Keratinocyte (primary cell): Measurements from ENCODE around the gene ESD.

Experiments
- EZH2 ChIP-seq: IDR thresholded peaks from one replicate; pipeline ENCODE4 v1.6.1; 2012; ENCODE audit warnings: inconsistent platforms, mild to moderate bottlenecking, low read length, moderate library complexity
- TF ChIP-seq, protein P1 (sequence below), 3 experiments: IDR thresholded peaks in 1 of 3; conservative IDR thresholded peaks in 1 of 3; optimal IDR thresholded peaks in 1 of 3; 2 replicates in 2 of 3; 3 replicates in 1 of 3; pipeline versions ENCODE3 to v1.5.1; 2011; ENCODE audit warnings: low read length in 3 of 3, mild to moderate bottlenecking in 3 of 3, moderate library complexity in 2 of 3, control low read depth in 1 of 3, inconsistent platforms in 1 of 3; ENCODE audit not compliant: insufficient read depth in 2 of 3; ENCODE audit errors: extremely low read depth in 1 of 3

DNA sequence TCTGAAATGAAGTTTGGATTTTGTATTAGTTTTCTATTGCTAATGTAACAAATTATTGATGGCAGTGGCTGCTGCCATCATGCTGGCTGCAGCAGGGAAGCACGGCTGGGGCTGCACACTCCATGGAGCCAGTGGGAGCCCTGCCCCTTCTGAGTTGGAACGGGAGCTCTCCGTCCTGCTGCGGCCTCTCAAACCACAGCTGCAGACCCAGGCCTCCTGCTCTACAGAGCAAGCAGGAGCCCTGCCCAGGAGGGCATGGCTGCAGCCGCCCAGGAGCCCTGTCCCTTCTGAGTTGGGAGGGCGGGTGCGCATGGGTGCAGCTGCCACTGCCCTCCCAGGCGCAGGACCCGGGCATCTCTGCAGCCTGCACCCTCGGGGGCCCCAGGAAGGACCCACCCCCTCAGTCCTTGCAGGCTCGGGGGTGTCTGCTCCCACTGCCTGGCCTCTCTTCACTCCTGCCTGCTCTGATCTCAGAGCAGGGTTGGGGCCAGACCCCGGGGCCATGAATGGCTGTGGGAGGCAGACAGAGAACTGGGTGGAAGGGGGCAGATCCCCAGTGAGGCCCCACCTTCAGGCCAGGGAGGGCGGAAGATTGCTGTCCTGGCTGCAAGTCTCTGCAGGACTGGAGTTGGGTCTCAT is 21.0 kb upstream of the ESD start:
- TF ChIP-seq, protein P1, sequence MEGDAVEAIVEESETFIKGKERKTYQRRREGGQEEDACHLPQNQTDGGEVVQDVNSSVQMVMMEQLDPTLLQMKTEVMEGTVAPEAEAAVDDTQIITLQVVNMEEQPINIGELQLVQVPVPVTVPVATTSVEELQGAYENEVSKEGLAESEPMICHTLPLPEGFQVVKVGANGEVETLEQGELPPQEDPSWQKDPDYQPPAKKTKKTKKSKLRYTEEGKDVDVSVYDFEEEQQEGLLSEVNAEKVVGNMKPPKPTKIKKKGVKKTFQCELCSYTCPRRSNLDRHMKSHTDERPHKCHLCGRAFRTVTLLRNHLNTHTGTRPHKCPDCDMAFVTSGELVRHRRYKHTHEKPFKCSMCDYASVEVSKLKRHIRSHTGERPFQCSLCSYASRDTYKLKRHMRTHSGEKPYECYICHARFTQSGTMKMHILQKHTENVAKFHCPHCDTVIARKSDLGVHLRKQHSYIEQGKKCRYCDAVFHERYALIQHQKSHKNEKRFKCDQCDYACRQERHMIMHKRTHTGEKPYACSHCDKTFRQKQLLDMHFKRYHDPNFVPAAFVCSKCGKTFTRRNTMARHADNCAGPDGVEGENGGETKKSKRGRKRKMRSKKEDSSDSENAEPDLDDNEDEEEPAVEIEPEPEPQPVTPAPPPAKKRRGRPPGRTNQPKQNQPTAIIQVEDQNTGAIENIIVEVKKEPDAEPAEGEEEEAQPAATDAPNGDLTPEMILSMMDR (optimal IDR thresholded peaks at IDR 0.05 in 1 of 3, IDR thresholded peaks at IDR 0.05 in 1 of 3, conservative IDR thresholded peaks at IDR 0.05 in 1 of 3; ENCODE audit: extremely low read depth in 1 of 3, insufficient read depth in 2 of 3, low read length in 3 of 3): no peak
- no peak for TF ChIP-seq EZH2
